ENCODE results near the gene ZCRB1. TPM values are rescaled to one million over a fixed set of nuclear protein-coding genes. Genes with fewer than 3 reads are reported as not detected.

The ZCRB1 gene
- total RNA-seq, 1 experiment from 2014 or later = 71.5 TPM

DNA sequence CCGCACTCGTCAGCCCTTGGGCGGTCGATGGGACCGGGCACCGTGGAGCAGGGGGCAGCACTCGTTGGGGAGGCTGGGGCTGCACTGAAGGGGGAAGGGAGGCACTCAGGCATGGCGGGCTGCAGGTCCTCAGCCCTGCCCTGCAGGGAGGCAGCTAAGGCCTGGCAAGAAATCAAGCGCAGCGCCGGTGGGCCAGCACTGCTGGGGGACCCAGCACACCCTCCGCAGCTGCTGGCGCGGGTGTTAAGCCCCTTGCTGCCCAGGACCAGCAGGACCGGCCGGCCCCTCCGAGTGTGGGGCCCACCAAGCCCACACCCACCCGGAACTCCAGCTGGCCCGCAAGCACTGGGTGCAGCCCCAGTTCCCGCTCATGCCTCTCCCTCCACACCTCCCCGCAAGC, 52.2 kb downstream of the ZCRB1 start:
- Histone ChIP-seq H3T11ph (ENCODE audit: low read length) (no peak overlapping the region), H2BK5ac (ENCODE audit: insufficient read length, low read length) (no peak overlapping the region), H2BK120ac (ENCODE audit: low read depth, low read length, poor library complexity, severe bottlenecking) (no peak overlapping the region), H4K91ac (ENCODE audit: insufficient read length, low read depth, low read length) (no peak overlapping the region), H2BK20ac (ENCODE audit: low read depth, low read length, poor library complexity, severe bottlenecking) (no peak overlapping the region), H3K23ac (ENCODE audit: insufficient read length, low read depth, low read length) (no peak overlapping the region), H3K27me3 (ENCODE audit: insufficient read depth, low read length) (no peaks in the 10 kb centered on the region; the same call in 1 of the 2 replicates), H3K79me1 (ENCODE audit: insufficient read depth, low read depth, low read length, poor library complexity, severe bottlenecking) (no peaks in the 10 kb centered on the region), H4K8ac (replicated peaks; ENCODE audit: insufficient read length, low read depth, low read length) (no peak overlapping the region), H4K5ac (ENCODE audit: insufficient read length, low read depth, low read length) (no peak overlapping the region), H3K56ac (ENCODE audit: insufficient read length, low read depth, low read length) (no peak overlapping the region), H3K14ac (ENCODE audit: insufficient read depth, low read length) (no peak overlapping the region), H3K4ac (ENCODE audit: low read depth, low read length) (no peak overlapping the region), H3K79me2 (ENCODE audit: insufficient read depth, low read length) (no peaks in the 10 kb centered on the region), H3K9me3 (ENCODE audit: control insufficient read depth, low read depth, low read length) (no peaks in the 10 kb centered on the region), H3K4me2 (ENCODE audit: insufficient read depth, insufficient read length, low read length) (no peak overlapping the region), H2AFZ (ENCODE audit: low read length) (no peak overlapping the region), H3K18ac (ENCODE audit: insufficient read length, low read depth, low read length) (no peak overlapping the region), H4K20me1 (ENCODE audit: control insufficient read depth, insufficient read depth, insufficient read length) (no peaks in the 10 kb centered on the region), H2BK12ac (ENCODE audit: insufficient read length, low read depth, low read length) (no peak overlapping the region), H3K23me2 (ENCODE audit: insufficient read length, low read depth, low read length, poor library complexity, severe bottlenecking) (no peaks in the 10 kb centered on the region), H2BK15ac (ENCODE audit: low read depth, low read length) (no peak overlapping the region), H2AK5ac (ENCODE audit: insufficient read length, low read length) (no peak overlapping the region), H3K27ac (ENCODE audit: insufficient read length, low read depth, low read length) (no peak overlapping the region), H3K9ac (ENCODE audit: extremely low read depth, insufficient read length, low read length) (no peak overlapping the region), H3K4me1 (ENCODE audit: insufficient read depth, low read length) (no peaks in the 10 kb centered on the region)
- H3K9me3 Mint-ChIP-seq = peaks cover 0 to 2% of the 10 kb centered on the region in 2 experiments; a peak in 3 of 5 replicates
- WGBS (ENCODE audit: extremely low coverage, insufficient read length, low lambda C conversion rate) = no CpG with 5 or more reads among the region's 21 CpGs
- peaks cover 30% of the 10 kb centered on the region for H3K27me3 Mint-ChIP-seq (ENCODE audit: low read depth)
- H3K36me3 Mint-ChIP-seq (ENCODE audit: insufficient read depth in 1 of 3, low read depth in 3 of 3) = no peaks in the 10 kb centered on the region
- TF ChIP-seq, protein P1, sequence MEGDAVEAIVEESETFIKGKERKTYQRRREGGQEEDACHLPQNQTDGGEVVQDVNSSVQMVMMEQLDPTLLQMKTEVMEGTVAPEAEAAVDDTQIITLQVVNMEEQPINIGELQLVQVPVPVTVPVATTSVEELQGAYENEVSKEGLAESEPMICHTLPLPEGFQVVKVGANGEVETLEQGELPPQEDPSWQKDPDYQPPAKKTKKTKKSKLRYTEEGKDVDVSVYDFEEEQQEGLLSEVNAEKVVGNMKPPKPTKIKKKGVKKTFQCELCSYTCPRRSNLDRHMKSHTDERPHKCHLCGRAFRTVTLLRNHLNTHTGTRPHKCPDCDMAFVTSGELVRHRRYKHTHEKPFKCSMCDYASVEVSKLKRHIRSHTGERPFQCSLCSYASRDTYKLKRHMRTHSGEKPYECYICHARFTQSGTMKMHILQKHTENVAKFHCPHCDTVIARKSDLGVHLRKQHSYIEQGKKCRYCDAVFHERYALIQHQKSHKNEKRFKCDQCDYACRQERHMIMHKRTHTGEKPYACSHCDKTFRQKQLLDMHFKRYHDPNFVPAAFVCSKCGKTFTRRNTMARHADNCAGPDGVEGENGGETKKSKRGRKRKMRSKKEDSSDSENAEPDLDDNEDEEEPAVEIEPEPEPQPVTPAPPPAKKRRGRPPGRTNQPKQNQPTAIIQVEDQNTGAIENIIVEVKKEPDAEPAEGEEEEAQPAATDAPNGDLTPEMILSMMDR (conservative IDR thresholded peaks at IDR 0.05) = no peak
- no peak overlapping the region for H3K27ac Mint-ChIP-seq
- no peak overlapping the region for H3K4me3 Mint-ChIP-seq
- peaks cover 4 to 5% of the 10 kb centered on the region in 2 experiments for H3K4me1 Mint-ChIP-seq
- no peak for DNase-seq
